GM23248 (cell line): ENCODE measurements around the gene C1orf21.

ENCODE experiments used
- EZH2 ChIP-seq: fragments of 200-600 bp; sonication (generic); IDR thresholded peaks from 2 replicates; pipeline ENCODE4 v1.6.1; 2018; ENCODE audit warnings: antibody characterized with exemption, mild to moderate bottlenecking; ENCODE audit not compliant: insufficient read depth, poor library complexity, severe bottlenecking
- EZH2phosphoT487 ChIP-seq: fragments of 200-600 bp; sonication (generic); IDR thresholded peaks from 2 replicates; pipeline ENCODE4 v1.6.1; 2018; ENCODE audit warnings: antibody characterized with exemption, moderate library complexity, mild to moderate bottlenecking, low read depth; ENCODE audit not compliant: insufficient read depth

DNA sequence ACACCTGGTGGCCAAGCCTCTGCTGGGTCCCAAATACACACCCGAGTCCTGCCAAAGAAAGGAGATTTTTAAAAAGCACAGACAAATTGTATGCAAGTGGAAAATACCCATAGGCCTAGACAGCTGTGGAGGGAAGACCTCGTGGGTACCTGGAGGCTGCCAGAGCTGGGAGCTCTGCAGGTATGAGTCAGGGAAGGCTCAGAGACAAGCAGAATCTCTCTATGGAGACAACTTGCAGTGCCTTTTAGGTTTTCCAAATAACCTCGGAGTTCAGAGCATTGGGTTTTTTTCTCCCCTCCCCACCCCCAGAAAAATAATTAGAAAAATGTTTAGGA lies 240.1 kb downstream of the C1orf21 start:
- TF ChIP-seq EZH2: no peak
- TF ChIP-seq EZH2phosphoT487: no peak
